Measurements from ENCODE around the gene KRTAP5-2. TPM values are rescaled to one million over a fixed set of nuclear protein-coding genes. Genes with fewer than 3 reads are reported as not detected.
"Not testable (repeated sequence)": the region's sequence is repeated elsewhere in the genome, so short reads cannot be mapped to it uniquely, and the experiment has no call there.

KRTAP5-2 gene
- total RNA-seq, 1 experiment from 2014 or later: 0.26 TPM

DNA sequence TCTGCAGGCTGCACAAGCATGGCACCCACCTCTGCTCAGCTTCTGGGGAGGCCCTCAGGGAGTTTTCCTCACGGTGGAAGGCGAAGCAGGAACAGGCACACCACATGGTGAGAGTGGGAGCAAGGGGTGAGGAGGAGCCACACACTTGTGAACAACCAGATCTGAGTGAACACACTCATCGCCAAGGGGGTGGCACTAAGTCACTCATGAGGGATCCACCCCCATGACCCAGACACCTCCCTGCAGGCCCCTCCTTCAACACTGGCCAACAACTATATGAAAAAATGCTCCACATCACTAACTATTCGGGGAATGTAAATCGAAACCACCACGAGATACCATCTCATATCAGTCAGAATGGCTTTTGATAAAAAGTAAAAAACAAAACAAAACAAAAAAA is 722 bp upstream of the KRTAP5-2 start:
- peak; percentile 9 for DNase-seq (ENCODE audit: low read depth, low spot score)
- in situ Hi-C loops (cut with HindIII; ENCODE audit: low pct_unique_long_range_greater_than_20kb, low sequenced_read_pairs): no loop called here

GRCh38 chr11:1598406-1598805 is 312 bp upstream of the KRTAP5-2 start:
- DNase-seq (ENCODE audit: low read depth, low spot score); in situ Hi-C loops (cut with HindIII; ENCODE audit: low pct_unique_long_range_greater_than_20kb, low sequenced_read_pairs): not testable (repeated sequence)

GRCh38 chr11:1597331-1597993 is 632 bp downstream of the KRTAP5-2 start:
- DNase-seq (ENCODE audit: low read depth, low spot score): no peak
- in situ Hi-C loops (cut with HindIII; ENCODE audit: low pct_unique_long_range_greater_than_20kb, low sequenced_read_pairs): no loop called here

- DNase-seq (ENCODE audit: low read depth, low spot score); in situ Hi-C loops (cut with HindIII; ENCODE audit: low pct_unique_long_range_greater_than_20kb, low sequenced_read_pairs): not testable (repeated sequence)
Measured at GRCh38 chr11:1596576-1597121, 1.4 kb downstream of the KRTAP5-2 start.

- peak; percentile 60 for DNase-seq (ENCODE audit: low read depth, low spot score)
- in situ Hi-C loops (cut with HindIII; ENCODE audit: low pct_unique_long_range_greater_than_20kb, low sequenced_read_pairs): not testable (repeated sequence)
Measured at GRCh38 chr11:1595994-1596575, 2.0 kb downstream of the KRTAP5-2 start.

DNA sequence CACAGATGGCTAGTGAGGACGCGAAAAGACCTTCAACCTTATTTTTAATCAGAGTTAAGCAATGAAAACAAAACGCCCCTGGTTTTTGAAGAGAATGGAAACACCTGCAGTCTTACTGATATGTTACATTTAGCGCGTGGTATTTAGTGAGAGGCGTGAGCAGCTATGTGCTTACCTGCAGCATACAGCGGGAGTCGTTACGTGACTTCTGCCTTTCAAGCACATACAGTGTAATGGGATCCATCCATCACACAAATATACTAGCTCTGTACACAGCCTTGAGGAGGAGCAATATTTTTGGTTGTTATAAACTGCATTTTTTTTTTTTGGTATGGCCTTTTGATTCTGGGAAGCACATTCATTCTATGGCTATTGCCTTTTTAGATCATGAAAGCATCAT is 5.5 kb downstream of the KRTAP5-2 start:
- DNase-seq (ENCODE audit: low read depth, low spot score): no peak
- in situ Hi-C loops (cut with HindIII; ENCODE audit: low pct_unique_long_range_greater_than_20kb, low sequenced_read_pairs): no loop called here

DNA sequence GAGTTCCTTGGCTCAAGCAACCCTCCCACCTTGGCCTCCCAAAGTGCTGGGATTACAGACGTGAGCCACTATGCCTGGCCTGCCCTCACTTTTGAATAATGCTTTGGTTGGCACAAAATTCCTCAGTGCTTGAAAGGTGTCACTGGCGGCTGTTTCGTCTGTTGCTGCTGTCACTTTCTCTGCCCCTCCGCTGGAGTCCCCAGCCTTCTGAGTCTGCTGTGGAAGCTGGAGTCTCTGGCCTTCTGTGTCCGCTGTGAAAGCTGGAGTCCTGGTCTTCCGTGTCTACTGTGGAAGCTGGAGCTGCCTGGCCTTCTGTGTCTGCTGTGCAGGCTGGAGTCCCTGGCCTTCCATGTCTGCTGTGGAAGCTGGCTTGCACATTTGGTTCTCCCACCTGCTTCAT is 8.1 kb downstream of the KRTAP5-2 start:
- in situ Hi-C loops (cut with HindIII; ENCODE audit: low pct_unique_long_range_greater_than_20kb, low sequenced_read_pairs): no loop called here
- DNase-seq (ENCODE audit: low read depth, low spot score): no peak

GRCh38 chr11:1589191-1589963 is 8.7 kb downstream of the KRTAP5-2 start:
- not testable (repeated sequence) for DNase-seq (ENCODE audit: low read depth, low spot score)

DNA sequence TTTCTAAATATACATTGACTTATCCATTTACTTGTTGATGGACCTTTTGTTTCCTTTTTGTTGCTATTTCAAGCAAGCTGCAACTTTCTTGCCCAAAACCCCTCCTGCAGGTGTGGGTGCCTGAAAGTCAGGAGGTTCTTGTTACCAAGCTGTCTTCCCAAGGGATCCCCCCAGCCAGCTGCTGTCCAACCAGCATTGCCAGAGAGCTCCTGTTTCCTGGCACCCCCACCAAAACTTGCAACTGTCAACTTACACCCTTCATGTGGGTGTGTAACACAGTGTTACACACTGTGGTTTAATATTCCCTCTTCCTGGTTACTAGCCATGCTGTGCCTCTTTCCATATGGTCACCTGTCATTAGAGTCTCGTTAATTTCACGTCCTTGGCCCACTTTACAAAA is 11.4 kb downstream of the KRTAP5-2 start:
- DNase-seq (ENCODE audit: low read depth, low spot score): no peak
- in situ Hi-C loops (cut with HindIII; ENCODE audit: low pct_unique_long_range_greater_than_20kb, low sequenced_read_pairs): no loop called here

More at GRCh38 chr11:1589191-1589963, 8.7 kb downstream of the KRTAP5-2 start:
- in situ Hi-C loops (cut with HindIII; ENCODE audit: low pct_unique_long_range_greater_than_20kb, low sequenced_read_pairs): not testable (repeated sequence)

DNA sequence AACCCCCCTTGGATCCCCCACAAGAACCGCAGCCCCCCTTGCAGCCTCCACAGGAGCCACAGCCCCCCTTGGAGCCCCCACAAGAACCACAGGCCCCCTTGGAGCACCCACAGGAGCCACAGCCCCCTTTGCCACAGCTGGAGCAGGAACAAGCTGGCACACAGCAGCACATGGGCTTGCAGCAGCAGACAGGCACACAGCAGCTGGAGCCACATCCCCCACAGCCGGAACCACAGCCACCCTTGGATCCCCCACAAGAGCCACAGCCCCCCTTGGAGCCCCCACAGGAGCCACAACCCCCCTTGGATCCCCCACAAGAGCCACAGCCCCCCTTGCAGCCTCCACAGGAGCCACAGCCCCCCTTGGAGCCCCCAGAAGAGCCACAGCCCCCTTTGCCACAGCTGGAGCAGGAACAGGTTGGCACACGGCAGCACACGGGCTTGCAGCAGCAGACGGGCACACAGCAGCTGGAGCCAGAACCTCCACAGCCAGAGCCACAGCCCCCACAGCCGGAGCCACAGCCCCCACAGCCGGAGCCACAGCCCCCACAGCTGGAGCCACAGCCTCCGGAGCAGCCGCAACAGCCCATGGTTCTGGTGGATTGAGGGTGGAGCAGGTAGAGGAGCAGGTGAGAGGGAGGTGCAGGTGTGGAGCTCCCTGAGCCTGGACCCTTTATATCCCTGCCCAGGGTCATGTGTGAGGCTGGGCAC is 13.3 kb downstream of the KRTAP5-2 start, which contains the start of gene KRTAP5-1:
Gene KRTAP5-1 (minus strand): TSS at position 623 of the 710 bp plus-strand sequence. CDS start 34 bp downstream, at position 589.
- in situ Hi-C loops (cut with HindIII; ENCODE audit: low pct_unique_long_range_greater_than_20kb, low sequenced_read_pairs): not testable (repeated sequence)

DNA sequence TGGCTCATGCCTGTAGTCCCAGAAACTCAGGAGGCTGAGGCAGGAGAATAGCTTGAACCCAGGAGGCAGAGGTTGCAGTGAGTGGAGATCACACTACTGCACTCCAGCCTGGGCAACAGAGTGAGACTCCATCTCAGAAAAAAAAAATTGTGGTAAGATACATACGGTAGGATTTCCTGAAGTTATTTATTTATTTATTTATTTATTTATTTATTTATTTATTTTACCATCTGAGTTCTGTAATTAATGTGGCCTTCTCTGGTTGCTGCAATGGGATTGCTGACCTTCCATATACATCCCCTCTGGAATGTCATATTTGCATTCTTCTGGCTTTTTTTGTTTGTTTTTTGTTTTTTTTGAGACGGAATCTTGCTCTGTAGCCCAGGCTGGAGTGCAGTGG is 15.2 kb downstream of the KRTAP5-2 start:
- in situ Hi-C loops (cut with HindIII; ENCODE audit: low pct_unique_long_range_greater_than_20kb, low sequenced_read_pairs); DNase-seq (ENCODE audit: low read depth, low spot score): not testable (repeated sequence)

More for the DNA sequence above, 13.3 kb downstream of the KRTAP5-2 start, which contains the start of gene KRTAP5-1:
- DNase-seq (ENCODE audit: low read depth, low spot score): not testable (repeated sequence)

DNA sequence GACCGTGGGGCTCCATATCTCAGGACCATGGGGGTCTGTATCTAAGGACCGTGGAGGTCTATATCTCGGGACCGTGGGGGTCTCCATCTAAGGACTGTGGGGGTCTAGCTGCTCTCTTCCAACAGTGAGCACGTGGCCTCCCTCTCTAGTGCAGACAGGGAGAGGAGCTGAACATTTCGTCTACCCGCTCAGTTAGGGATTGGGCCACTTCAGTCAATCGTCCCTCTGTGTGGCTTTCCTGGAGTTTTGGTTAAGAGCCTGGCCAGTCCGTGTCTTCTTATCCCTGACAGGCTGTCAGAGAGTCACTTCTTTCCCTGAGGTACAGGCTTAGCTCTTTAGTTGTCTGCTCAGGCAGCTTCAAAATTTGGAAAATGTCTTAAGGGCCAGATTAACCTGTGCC is 16.1 kb downstream of the KRTAP5-2 start:
- no peak for DNase-seq (ENCODE audit: low read depth, low spot score)
- in situ Hi-C loops (cut with HindIII; ENCODE audit: low pct_unique_long_range_greater_than_20kb, low sequenced_read_pairs): no loop called here

DNA sequence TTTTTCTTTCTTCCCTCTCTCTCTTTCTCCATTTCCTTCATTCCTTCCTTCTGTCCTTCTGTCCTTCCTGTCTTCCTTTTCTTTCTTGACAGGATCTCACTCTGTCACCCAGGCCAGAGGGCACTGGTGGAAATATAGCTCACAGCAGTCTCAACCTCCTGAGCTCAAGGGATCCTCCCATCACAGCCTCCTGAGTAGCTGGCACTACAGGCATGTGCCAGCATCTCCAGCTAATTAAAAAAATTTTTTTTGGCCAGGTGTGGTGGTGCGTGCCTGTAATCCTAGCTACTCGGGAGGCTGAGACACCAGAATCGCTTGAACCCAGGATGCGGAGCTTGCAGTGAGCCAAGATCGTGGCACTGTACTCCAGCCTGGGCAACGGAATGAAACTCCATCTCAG is 21.3 kb downstream of the KRTAP5-2 start:
- DNase-seq (ENCODE audit: low read depth, low spot score): no peak
- in situ Hi-C loops (cut with HindIII; ENCODE audit: low pct_unique_long_range_greater_than_20kb, low sequenced_read_pairs): no loop called here

- DNase-seq (ENCODE audit: low read depth, low spot score); in situ Hi-C loops (cut with HindIII; ENCODE audit: low pct_unique_long_range_greater_than_20kb, low sequenced_read_pairs): not testable (repeated sequence)
Measured at GRCh38 chr11:1575756-1576155, 22.3 kb downstream of the KRTAP5-2 start.

- in situ Hi-C loops (cut with HindIII; ENCODE audit: low pct_unique_long_range_greater_than_20kb, low sequenced_read_pairs): no loop called here
- no peak for DNase-seq (ENCODE audit: low read depth, low spot score)
Measured at GRCh38 chr11:1574933-1575242, 23.2 kb downstream of the KRTAP5-2 start.

- in situ Hi-C loops (cut with HindIII; ENCODE audit: low pct_unique_long_range_greater_than_20kb, low sequenced_read_pairs): no loop called here
- DNase-seq (ENCODE audit: low read depth, low spot score): peak; percentile 45
Measured at GRCh38 chr11:1574238-1574932, 23.7 kb downstream of the KRTAP5-2 start.

DNA sequence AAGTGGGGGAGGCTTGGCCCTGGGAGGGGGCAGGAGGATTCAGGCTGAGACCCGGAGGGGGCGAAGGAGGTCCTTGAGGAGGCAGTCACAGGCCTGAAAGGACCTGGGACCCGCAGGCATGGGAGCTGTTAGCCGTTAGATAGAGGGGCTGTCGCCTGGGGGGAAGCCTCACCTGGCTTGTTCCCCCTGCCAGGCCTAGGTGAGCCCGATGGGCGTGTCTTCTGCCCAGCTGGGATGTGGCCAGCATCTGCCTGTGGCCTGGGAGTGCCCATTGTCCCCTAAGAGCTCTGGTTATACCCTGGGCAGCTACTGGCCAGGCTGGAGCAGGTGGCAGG is 24.2 kb downstream of the KRTAP5-2 start:
- in situ Hi-C loops (cut with HindIII; ENCODE audit: low pct_unique_long_range_greater_than_20kb, low sequenced_read_pairs): no loop called here
- no peak for DNase-seq (ENCODE audit: low read depth, low spot score)

Data from SK-MEL-5 (cell line).